Activated T-cell treated with anti-CD3 and anti-CD28 coated beads for 1 hour (primary cell): ENCODE measurements around the gene CDC5L.

Experiments used
- DNase-seq: peaks from one replicate; pipeline ENCODE4 v3.0.0-alpha.2; 2020; ENCODE audit warnings: low read depth

CDC5L gene

GRCh38 chr6:44475417-44475778, 87.9 kb downstream of the CDC5L start:
- DNase-seq = no peak

DNA sequence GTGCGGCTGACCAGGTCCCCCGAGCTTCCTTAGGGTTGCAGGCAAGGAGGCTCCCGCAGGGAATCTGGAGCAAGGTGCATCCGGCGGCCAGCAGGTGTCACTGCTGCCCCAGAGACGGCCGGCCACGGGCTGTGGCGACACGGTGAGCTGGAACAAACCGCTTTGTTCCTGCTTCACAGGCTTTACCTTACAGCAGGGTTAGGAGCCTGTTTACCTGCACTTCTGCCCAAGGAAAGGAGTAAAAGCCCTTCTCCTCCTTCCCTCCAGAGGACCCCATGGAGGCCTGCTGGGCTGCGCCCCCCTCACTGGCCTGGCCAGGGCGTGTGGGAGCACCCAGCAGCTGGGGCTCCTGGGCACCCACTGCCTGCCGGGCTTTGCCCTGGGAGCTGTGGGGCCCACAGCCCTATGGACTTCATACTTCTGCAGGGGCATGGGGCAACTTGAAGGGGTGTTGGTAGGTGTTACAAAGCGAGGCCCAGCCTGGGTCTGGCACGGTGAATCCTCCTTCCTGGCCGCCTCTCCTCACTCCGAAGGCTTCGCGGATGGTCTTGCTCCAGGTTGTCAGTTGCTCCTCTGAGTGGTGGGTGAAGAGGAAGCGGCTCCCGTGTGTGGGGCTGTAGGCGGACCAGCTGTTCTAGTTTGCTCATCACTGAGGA, 88.4 kb downstream of the CDC5L start:
- DNase-seq = peak; percentile 42

DNA sequence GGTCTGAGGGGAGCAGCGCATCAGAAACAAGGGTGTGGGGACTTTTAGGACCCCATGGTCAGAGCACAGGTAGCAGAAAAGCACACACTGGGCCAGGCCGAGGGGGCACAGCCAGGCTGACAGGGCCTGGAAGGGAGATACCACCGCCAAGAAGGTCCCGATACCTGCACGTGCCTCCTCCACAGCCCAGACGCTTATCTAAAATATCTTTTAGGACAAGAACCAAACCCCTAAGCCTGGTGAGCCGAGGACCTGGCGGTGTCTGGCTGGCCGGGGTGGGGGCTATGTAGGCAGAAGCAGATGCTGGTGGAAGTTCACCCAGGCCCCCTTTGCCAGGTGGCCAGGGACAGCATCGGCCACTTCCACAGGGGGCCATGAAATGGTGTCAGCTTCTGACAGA, 89.3 kb downstream of the CDC5L start:
- DNase-seq = no peak

- no peak for DNase-seq
These were observed 89.9 kb downstream of the CDC5L start for GRCh38 chr6:44477293-44477894.

DNA sequence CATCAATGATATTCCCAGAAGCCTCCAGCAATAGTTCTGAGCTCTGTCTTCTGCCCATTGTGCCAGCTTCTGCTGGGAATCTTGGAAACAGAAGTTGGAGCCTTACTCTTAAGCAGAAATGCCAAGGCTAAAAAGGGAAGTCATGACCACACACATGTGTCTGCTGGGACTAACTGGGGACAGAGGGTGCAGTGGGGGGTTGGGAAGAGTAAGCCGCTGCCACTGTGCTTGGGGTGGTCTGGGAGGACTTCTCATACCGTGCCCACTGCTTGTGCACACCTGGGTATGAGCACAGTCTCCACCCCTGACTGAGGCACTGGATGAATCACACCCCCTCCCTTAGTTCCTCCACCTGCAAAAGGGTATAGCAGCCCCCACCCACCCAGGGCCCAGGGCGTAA, 90.7 kb downstream of the CDC5L start:
- no peak for DNase-seq

- no peak for DNase-seq
These were observed 91.2 kb downstream of the CDC5L start for GRCh38 chr6:44478591-44479254.

DNA sequence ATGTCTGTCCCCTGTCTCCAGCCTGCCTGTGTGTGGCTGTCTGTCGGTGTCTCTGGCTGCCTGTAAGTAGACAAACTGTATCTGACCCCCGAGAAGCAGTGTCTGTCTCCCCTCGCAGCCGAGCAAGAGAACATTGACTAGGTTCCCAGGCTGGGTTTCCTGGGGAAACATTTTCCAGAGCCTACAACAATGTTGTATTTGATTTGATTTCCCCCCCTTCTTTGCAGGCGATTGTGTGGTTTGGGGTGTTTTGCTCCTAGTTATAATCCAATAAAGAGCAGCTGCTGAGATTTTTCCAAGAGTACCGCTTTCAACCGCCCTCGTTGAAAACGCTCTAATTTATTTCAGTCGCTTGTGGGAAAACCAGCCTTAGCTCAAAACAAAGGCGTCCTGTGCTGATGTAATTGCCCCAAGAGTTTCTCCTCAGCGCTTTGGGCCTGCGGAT, 92.6 kb downstream of the CDC5L start:
- no peak for DNase-seq

- DNase-seq = no peak
These were observed 93.5 kb downstream of the CDC5L start for GRCh38 chr6:44481056-44481455.

DNA sequence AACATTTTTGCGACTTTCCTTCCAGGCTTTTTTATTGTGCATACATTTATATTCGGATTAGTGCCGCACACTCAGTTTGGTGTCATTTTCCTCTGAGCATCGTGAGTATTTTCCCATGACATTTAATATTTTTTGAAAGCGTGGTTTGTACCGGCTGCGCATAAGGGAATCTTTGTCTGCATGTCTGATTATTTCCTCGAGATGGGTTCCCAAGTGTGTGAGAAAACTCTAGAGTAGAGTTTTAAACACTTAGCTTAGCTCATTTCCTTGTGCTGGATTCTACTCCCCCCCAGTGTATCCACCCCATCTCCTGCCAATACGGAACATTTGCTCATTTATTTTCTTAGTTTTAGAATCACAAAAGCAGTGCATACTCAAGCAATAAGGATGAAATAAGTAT, 94.3 kb downstream of the CDC5L start:
- DNase-seq = no peak

GRCh38 chr6:44485601-44486401, 98.3 kb downstream of the CDC5L start:
- no peak for DNase-seq

DNA sequence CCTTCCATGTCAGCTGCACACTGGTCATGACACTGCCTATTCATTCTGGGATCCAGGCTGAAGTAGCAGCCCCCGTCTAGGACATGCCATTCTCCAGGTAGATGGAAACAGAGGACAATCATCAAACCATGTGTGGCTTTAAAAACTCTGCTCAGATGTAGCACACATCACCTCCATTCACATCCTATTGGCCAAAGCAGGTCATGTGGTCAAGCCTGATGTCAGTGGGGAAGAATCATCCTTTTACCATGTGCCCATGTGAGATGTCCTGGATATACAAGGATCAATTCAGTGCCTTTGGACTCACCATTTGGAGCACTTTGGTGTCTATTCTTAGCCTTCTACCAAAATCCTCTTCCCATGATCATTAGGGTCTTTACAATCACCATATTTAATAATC, 99.5 kb downstream of the CDC5L start:
- DNase-seq = no peak

DNA sequence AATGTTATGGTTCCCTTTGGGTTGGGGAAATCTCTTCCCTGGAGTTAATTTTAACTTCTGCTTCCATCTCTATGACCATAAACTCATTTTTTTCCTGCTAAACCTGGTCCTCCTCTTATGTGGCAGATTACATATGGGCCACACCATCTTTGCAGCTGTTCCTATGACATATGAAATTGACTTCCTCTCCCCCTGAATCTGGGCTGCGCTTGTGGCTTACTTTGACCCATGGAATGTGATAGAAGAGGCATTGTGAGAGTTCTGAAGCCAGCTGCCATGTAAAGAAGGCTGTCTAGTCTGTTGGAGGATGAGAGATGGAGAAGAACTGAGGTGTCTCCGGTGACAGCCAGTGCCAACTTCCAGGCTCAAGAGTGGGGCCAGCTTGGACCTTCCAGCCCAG, 100.1 kb downstream of the CDC5L start:
- DNase-seq = no peak

DNA sequence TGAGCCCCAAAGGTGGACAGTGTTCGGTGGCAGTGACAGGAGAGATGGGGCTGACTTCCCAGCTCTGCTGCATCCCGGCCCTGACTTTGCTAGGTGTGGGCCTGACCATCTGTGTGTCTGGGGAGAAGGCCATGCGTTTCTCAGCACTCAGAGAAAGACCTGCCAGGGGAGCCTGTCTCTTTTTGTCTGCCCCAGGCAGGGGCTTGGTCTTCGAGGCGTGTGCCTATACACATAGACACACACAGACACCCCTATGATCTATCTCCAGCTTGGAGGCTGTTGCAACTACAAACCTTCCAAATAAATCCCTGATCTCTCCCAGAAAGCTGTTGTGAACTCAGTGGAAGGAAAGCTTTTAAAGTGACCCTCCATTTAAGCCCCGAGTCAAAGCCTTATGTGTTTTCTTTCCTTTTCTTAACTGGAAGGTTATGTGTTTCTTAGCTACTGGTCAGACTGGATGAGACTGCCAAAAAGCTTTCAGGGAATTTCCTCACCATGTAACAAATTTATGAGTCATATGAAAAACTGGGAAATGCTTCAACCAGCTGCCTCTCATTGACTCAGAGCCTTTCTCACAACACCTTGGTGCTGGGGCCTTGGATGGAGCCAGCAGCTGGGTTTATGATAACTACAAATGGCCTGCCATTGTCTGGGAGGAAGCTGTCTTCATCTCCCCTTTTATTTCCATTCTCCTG, 102.6 kb downstream of the CDC5L start:
- DNase-seq = no peak

DNA sequence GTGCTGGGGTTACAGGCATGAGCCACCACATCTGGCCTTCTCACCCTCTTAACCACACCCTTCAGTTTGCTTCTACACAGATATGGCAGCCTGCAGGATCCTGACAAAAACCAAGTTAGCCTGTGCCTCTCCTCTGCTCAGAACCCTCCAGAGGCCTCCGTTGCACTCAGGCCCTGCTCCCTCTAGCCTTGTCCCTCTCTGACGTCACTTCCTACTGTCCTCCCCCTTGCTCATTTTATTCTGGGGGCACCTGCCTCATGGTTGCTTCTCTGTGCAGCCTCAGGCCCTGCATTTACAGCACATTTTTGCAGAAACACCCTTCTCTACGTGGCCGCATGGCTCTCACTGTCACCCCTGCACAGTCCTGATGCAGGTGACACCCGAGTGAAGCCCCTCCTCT, 105.6 kb downstream of the CDC5L start:
- no peak for DNase-seq

DNA sequence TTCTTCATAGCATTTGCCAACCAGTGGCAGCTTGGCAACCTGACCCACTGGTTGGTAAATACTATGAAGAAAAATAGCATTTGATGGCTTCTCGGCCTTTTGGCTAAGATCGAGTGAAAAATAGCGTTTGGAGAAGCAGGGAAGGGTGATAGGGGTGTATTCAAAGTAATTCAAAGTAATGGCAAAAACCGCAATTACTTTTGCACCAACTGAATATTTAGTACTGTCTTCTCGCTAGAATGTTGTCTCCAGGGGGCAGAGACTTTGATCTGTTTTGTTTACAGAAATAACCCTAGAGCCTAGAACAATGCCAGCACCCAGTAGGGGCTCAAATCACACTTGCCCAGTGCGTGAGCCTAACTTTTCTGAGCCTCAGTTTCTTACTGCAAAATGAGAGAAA, 106.1 kb downstream of the CDC5L start:
- DNase-seq = no peak

DNA sequence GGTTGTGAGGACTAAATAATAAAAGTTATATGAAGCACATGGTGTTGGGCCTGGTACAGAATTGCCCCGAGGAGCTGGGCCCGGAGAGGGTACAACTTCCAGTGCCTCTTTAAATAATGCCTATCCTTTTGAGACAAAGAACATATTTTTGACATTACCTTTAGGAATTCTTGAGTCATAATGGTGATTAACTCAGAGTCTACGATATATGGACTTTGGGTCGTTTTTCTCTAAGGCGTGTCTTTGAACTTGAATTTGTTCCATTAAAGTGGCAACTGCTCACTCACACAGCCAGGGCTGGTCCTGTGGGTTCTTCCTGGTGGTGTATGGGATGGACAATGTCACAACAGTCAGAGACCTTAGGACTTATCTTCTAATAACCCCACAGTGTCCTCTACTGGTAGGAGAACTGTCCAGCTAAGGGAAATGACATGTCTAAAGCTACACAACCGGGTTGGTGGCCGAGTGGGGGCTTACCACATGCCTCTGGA, 106.5 kb downstream of the CDC5L start:
- DNase-seq = no peak

- no peak for DNase-seq
These were observed 107.8 kb downstream of the CDC5L start for GRCh38 chr6:44495036-44495901.

DNA sequence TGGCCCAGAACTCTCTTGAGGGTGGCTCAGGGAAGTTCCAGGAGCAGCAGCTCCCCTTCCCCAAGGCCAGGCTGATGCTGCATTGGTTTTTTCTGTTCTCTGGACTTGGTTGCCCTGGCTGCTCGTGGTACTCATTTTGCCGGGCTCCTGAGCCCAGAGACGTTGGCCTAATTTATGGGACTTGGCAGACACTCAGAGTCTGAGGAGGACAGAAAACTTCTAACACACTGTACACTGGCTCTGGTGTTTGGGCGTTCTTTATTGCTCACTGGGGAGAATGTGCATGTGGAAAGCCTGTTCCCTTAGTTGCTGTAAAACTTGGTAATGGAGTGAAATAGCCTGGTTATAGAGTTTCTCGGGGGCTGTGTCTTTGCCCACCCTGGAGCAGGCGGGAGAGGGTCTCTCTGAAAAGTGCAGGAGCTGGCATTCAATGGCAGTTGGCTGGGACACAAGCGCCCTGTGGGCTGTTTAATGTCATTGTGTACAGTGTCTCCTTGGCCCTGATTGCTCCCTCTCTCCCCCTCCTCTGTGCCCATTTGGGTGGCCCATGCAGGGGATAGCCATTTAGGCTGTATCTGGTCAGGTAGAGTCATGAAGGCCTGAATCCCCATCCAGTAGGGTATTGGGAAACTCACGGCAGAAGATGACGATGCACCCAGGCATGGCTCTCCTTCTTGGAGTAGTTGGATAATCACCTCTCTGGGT, 109.3 kb downstream of the CDC5L start:
- DNase-seq = no peak

- no peak for DNase-seq
These were observed 110.3 kb downstream of the CDC5L start for GRCh38 chr6:44497807-44498206.

DNA sequence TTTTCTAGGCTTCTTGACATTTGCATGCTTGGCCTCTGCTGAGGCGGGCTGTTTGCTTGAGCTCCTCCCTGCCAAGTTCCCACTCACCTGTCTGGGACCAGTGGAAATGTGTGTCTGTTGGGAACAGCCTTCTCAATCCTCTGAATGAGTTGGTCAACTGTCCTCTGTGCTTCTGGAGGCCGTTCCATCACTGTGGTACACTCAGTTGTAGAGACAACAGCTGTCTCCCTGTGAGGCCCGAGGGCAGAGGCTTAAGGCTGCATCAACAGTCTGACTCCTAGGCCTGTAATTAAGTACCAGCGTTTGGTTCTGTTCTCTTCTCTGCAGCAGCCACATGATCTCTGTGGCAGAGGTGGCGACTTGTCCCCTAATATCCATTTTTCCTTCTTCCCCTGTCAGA, 110.9 kb downstream of the CDC5L start:
- no peak for DNase-seq
